ENCODE measurements around the gene FTL.

FTL gene

GRCh38 chr19:48946463-48947257, 18.4 kb upstream of the FTL start:
- no peak for DNase-seq

GRCh38 chr19:48947258-48947542, 17.9 kb upstream of the FTL start:
- DNase-seq = no peak

GRCh38 chr19:48950159-48950558, 14.9 kb upstream of the FTL start:
- DNase-seq = no peak

- no peak for DNase-seq
These were observed 14.1 kb upstream of the FTL start for GRCh38 chr19:48950830-48951519.

GRCh38 chr19:48953141-48953540, 12.0 kb upstream of the FTL start:
- no peak for DNase-seq

GRCh38 chr19:48953990-48954594, 11.0 kb upstream of the FTL start:
- no peak for DNase-seq

- DNase-seq = peak; percentile 97
These were observed 10.4 kb upstream of the FTL start, which contains the start of gene BAX for GRCh38 chr19:48954595-48955307. TSS of gene BAX (plus strand) at chr19:48954875. CDS start at chr19:48954929, 54 bp downstream.

- no peak for DNase-seq
These were observed 9.7 kb upstream of the FTL start for GRCh38 chr19:48955308-48955958.

GRCh38 chr19:48958006-48958405, 7.1 kb upstream of the FTL start:
- no peak for DNase-seq

- DNase-seq = no peak
These were observed 5.5 kb upstream of the FTL start for GRCh38 chr19:48959341-48960239.

- DNase-seq = no peak
These were observed 4.0 kb upstream of the FTL start for GRCh38 chr19:48961051-48961649.

GRCh38 chr19:48961673-48962028, 3.5 kb upstream of the FTL start:
- no peak for DNase-seq

GRCh38 chr19:48962029-48962848, 2.9 kb upstream of the FTL start:
- peak; percentile 48 for DNase-seq

GRCh38 chr19:48962849-48963165, 2.3 kb upstream of the FTL start:
- DNase-seq = no peak

- peak; percentile 72 for DNase-seq
These were observed 1.5 kb upstream of the FTL start for GRCh38 chr19:48963371-48964204.

GRCh38 chr19:48964205-48965039, 687 bp upstream of the FTL start:
- DNase-seq = no peak

- peak; percentile 86 for DNase-seq
These were observed 864 bp downstream of the FTL start for GRCh38 chr19:48965806-48966540.

Measured in activated CD4-positive, CD25-positive, alpha-beta regulatory T cell treated with anti-CD3 and anti-CD28 coated beads, Interleukin-2, amount 50 U/mL, for 72 hours (primary cell).